Embryonic facial prominence (tissue), 1 donor: Measurements from ENCODE around the gene PLEKHA1.
A peak's percentile ranks its signal among the peaks of the same experiment; 100 is the strongest.

Source experiments
- DNase-seq: peaks from one replicate; pipeline ENCODE4 v3.0.0-alpha.2; 2016; ENCODE audit errors: extremely low spot score

The PLEKHA1 gene

GRCh38 chr10:122374237-122374858 lies at the start of gene PLEKHA1:
Gene PLEKHA1 (plus strand): TSS chr10:122374708. CDS start chr10:122393201, 18,493 bp downstream.
- peak; percentile 90 for DNase-seq

GRCh38 chr10:122325235-122325634 lies 49.3 kb upstream of the PLEKHA1 start:
- no peak for DNase-seq

- no peak for DNase-seq
These were observed 48.1 kb upstream of the PLEKHA1 start for GRCh38 chr10:122326385-122326784.

- no peak for DNase-seq
These were observed 47.7 kb upstream of the PLEKHA1 start for GRCh38 chr10:122326806-122327205.

- DNase-seq = no peak
These were observed 47.0 kb upstream of the PLEKHA1 start for GRCh38 chr10:122327237-122328206.

- DNase-seq = no peak
These were observed 45.8 kb upstream of the PLEKHA1 start for GRCh38 chr10:122328676-122329075.

- no peak for DNase-seq
These were observed 45.1 kb upstream of the PLEKHA1 start for GRCh38 chr10:122329416-122329815.

- no peak for DNase-seq
These were observed 43.4 kb upstream of the PLEKHA1 start for GRCh38 chr10:122331100-122331499.

GRCh38 chr10:122331615-122332446 lies 42.7 kb upstream of the PLEKHA1 start:
- no peak for DNase-seq

GRCh38 chr10:122333037-122333436 lies 41.5 kb upstream of the PLEKHA1 start:
- DNase-seq = no peak

GRCh38 chr10:122336332-122336731 lies 38.2 kb upstream of the PLEKHA1 start:
- DNase-seq = no peak

- DNase-seq = no peak
These were observed 37.5 kb upstream of the PLEKHA1 start for GRCh38 chr10:122336961-122337360.

- DNase-seq = no peak
These were observed 35.7 kb upstream of the PLEKHA1 start for GRCh38 chr10:122338609-122339441.

- DNase-seq = peak; percentile 16
These were observed 33.2 kb upstream of the PLEKHA1 start for GRCh38 chr10:122341141-122341810.

GRCh38 chr10:122342293-122343134 lies 32.0 kb upstream of the PLEKHA1 start:
- no peak for DNase-seq

- DNase-seq = no peak
These were observed 31.2 kb upstream of the PLEKHA1 start for GRCh38 chr10:122343135-122343800.

GRCh38 chr10:122343936-122344335 lies 30.6 kb upstream of the PLEKHA1 start:
- DNase-seq = no peak

GRCh38 chr10:122344741-122345258 lies 29.7 kb upstream of the PLEKHA1 start:
- DNase-seq = no peak
